Neural progenitor cell (in vitro differentiated cells): ENCODE data around the gene ACTR3.

Source experiments
- CTCF ChIP-seq: fragments of 200-600 bp; sonication (generic); IDR thresholded peaks from 2 replicates; pipeline ENCODE4 v1.5.1; 2017; ENCODE audit warnings: antibody characterized with exemption, mild to moderate bottlenecking
- EZH2 ChIP-seq: fragments of 200-600 bp; sonication (generic); IDR thresholded peaks from 2 replicates; pipeline ENCODE4 v1.6.1; 2017; ENCODE audit warnings: antibody characterized with exemption, mild to moderate bottlenecking, moderate library complexity

- no peak for TF ChIP-seq CTCF
- no peak for TF ChIP-seq EZH2
Observed at GRCh38 chr2:113851640-113852039, 38.2 kb upstream of the ACTR3 start.
